PC-9 (cell line): Measurements from ENCODE around the gene IMMP2L.

Source experiments
- EZH2 ChIP-seq: fragments of 200-600 bp; sonication (generic); IDR thresholded peaks from 2 replicates; pipeline ENCODE4 v1.8.0; 2017; ENCODE audit warnings: antibody characterized with exemption, low read depth
- TF ChIP-seq, protein P1 (sequence below): fragments of 200-600 bp; sonication (generic); conservative IDR thresholded peaks from 2 replicates; pipeline ENCODE4 v1.6.1; 2017; ENCODE audit warnings: mixed run types, antibody characterized with exemption, mild to moderate bottlenecking, moderate library complexity

DNA sequence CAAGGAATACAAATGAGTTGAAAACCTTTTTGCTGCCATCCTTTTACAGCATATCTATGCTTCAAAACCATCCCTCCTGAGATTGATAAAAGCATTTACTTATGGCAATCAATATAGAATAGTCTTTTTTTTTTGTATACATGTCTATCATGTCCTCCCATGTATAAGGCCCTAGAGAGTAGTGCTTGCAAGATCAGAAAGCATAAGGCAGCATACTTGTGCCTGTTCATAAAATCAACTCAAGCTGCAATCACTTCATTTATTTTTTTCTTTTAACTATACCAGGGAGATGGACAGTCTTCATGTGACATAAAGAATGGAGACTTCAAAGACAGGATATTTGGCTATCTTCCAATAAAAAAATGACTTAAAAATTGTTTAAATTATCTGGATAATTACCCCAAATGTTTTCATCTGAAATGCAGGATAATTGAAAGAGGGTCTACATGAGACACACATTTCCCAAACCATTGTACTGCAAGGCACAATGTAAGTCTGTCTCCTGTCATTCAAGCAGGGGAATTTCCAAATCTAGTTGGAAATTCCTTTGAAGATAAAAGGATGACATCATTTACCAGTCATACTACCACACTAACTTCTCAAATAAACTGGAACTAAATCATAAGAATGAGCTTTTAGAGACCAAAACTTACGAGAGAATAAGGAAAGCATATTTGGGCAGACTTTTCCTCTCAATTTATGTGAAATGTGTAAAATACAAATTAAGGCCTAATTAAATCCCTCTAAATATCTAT, 448.9 kb downstream of the IMMP2L start:
- TF ChIP-seq, protein P1, sequence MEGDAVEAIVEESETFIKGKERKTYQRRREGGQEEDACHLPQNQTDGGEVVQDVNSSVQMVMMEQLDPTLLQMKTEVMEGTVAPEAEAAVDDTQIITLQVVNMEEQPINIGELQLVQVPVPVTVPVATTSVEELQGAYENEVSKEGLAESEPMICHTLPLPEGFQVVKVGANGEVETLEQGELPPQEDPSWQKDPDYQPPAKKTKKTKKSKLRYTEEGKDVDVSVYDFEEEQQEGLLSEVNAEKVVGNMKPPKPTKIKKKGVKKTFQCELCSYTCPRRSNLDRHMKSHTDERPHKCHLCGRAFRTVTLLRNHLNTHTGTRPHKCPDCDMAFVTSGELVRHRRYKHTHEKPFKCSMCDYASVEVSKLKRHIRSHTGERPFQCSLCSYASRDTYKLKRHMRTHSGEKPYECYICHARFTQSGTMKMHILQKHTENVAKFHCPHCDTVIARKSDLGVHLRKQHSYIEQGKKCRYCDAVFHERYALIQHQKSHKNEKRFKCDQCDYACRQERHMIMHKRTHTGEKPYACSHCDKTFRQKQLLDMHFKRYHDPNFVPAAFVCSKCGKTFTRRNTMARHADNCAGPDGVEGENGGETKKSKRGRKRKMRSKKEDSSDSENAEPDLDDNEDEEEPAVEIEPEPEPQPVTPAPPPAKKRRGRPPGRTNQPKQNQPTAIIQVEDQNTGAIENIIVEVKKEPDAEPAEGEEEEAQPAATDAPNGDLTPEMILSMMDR: no peak
- no peak for TF ChIP-seq EZH2
